Measurements from ENCODE around the gene MMRN2.

Gene MMRN2

DNA sequence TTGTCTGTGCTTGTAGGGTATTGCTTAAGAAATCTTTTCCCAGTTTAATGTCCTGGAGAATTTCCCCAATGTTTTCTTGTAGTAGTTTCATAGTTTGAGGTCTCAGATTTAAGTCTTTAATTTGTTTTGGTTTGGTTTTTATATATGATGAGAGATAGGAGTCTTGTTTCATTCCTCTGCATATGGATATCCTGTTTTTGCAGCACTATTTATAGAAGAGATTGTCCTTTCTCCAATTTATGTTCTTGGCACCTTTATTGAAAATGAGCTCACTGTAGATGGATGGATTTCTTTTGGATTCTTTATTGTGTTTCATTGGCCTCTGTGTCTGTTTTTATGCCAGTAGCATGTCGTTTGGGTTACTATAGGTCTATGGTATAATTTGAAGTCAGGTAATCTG is 31.1 kb upstream of the MMRN2 start:
- TF ChIP-seq TAF1 (IDR thresholded peaks at IDR 0.05; ENCODE audit: borderline replicate concordance, insufficient read depth, low read length) (no peak), POLR2AphosphoS5 (IDR thresholded peaks at IDR 0.05; ENCODE audit: low read depth, low read length) (no peak), SIN3A (IDR thresholded peaks at IDR 0.05; ENCODE audit: borderline replicate concordance, insufficient read depth, low read length) (no peak), FOXP2 (optimal IDR thresholded peaks at IDR 0.05; ENCODE audit: borderline replicate concordance, extremely low read depth, extremely low read length, insufficient read depth) (no peak)
- TF ChIP-seq, protein P1, sequence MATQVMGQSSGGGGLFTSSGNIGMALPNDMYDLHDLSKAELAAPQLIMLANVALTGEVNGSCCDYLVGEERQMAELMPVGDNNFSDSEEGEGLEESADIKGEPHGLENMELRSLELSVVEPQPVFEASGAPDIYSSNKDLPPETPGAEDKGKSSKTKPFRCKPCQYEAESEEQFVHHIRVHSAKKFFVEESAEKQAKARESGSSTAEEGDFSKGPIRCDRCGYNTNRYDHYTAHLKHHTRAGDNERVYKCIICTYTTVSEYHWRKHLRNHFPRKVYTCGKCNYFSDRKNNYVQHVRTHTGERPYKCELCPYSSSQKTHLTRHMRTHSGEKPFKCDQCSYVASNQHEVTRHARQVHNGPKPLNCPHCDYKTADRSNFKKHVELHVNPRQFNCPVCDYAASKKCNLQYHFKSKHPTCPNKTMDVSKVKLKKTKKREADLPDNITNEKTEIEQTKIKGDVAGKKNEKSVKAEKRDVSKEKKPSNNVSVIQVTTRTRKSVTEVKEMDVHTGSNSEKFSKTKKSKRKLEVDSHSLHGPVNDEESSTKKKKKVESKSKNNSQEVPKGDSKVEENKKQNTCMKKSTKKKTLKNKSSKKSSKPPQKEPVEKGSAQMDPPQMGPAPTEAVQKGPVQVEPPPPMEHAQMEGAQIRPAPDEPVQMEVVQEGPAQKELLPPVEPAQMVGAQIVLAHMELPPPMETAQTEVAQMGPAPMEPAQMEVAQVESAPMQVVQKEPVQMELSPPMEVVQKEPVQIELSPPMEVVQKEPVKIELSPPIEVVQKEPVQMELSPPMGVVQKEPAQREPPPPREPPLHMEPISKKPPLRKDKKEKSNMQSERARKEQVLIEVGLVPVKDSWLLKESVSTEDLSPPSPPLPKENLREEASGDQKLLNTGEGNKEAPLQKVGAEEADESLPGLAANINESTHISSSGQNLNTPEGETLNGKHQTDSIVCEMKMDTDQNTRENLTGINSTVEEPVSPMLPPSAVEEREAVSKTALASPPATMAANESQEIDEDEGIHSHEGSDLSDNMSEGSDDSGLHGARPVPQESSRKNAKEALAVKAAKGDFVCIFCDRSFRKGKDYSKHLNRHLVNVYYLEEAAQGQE (IDR thresholded peaks at IDR 0.05; ENCODE audit: insufficient read depth in 1 of 2, low read depth in 2 of 2, low read length in 2 of 2): no peak

DNA sequence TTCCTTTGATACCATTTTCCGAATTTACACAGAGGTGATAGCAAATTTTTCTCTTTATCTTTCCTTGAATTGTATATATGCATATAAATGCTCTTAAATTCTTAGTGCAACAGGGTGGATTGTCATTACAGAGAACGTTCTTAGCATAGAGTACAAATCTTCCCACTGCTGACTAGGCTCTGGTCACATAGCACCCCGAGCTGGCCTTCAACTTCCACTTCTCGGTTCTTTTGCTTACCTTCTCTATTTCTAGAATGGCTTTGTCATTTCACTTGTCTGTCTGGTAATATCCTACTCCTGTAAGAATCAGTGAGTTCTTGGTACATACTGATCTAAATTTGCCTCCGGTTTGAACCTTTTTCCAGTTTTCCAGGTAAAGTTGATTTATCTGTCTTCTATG is 24.3 kb upstream of the MMRN2 start:
- no peak for TF ChIP-seq TAF1 (IDR thresholded peaks at IDR 0.05; ENCODE audit: borderline replicate concordance, insufficient read depth, low read length)
- no peak for TF ChIP-seq FOXP2 (optimal IDR thresholded peaks at IDR 0.05; ENCODE audit: borderline replicate concordance, extremely low read depth, extremely low read length, insufficient read depth)
- no peak for TF ChIP-seq POLR2AphosphoS5 (IDR thresholded peaks at IDR 0.05; ENCODE audit: low read depth, low read length)
- TF ChIP-seq SIN3A (IDR thresholded peaks at IDR 0.05; ENCODE audit: borderline replicate concordance, insufficient read depth, low read length): no peak
- TF ChIP-seq, protein P1 (IDR thresholded peaks at IDR 0.05; ENCODE audit: insufficient read depth in 1 of 2, low read depth in 2 of 2, low read length in 2 of 2): no peak

DNA sequence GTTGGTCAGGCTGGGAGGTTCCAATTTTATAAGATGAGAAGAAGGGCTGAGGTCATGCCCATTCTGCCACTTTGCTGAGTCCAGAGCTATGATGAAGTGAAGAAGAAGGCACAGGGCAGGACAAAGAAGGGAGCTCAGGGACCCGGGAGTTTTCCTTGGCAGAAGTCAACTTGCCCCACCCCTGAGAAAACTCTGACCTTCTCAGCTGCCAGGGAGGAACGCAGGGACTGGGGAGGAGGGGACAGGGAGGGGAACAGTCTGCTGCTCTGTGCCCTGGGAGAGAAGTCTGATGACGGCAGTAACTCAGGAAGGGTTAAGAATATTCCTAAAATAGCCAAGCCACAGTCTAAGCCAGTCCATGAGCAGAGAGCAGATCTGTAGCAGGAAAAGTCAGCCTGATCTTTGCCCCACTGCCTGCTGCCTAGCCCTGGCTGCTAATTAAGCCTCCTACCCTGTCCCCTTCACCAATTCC is 22.6 kb upstream of the MMRN2 start:
- TF ChIP-seq FOXP2 (optimal IDR thresholded peaks at IDR 0.05; ENCODE audit: borderline replicate concordance, extremely low read depth, extremely low read length, insufficient read depth) (no peak), SIN3A (IDR thresholded peaks at IDR 0.05; ENCODE audit: borderline replicate concordance, insufficient read depth, low read length) (no peak), TAF1 (IDR thresholded peaks at IDR 0.05; ENCODE audit: borderline replicate concordance, insufficient read depth, low read length) (no peak), POLR2AphosphoS5 (IDR thresholded peaks at IDR 0.05; ENCODE audit: low read depth, low read length) (no peak)
- TF ChIP-seq, protein P1 (IDR thresholded peaks at IDR 0.05; ENCODE audit: insufficient read depth in 1 of 2, low read depth in 2 of 2, low read length in 2 of 2): no peak

DNA sequence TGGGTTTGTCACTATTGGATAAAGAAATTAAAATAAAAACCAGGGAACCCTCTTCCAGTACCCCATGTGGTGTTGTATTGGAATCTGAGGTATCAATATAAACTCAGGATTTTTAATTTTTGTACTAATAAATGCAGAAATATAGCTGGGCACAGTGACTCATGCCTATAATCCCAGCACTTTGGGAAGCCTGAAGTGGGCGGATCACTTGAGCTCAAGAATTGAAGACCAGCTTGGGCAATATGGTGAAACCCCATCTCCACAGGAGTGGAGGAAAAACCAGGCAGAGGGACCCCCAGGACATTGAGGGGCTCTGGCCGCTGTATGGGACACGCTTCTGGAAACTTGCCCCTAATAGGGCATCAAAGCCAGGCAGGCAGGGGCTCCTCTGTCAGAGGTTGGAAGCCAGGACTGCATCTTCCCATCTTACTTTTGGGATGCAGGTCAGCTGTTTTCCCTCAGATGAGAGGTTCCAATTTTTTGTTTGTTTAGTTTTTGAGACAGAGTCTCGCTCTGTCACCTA is 21.9 kb upstream of the MMRN2 start:
- TF ChIP-seq POLR2AphosphoS5 (IDR thresholded peaks at IDR 0.05; ENCODE audit: low read depth, low read length) (no peak), FOXP2 (optimal IDR thresholded peaks at IDR 0.05; ENCODE audit: borderline replicate concordance, extremely low read depth, extremely low read length, insufficient read depth) (no peak), TAF1 (IDR thresholded peaks at IDR 0.05; ENCODE audit: borderline replicate concordance, insufficient read depth, low read length) (no peak), SIN3A (IDR thresholded peaks at IDR 0.05; ENCODE audit: borderline replicate concordance, insufficient read depth, low read length) (no peak)
- TF ChIP-seq, protein P1 (IDR thresholded peaks at IDR 0.05; ENCODE audit: insufficient read depth in 1 of 2, low read depth in 2 of 2, low read length in 2 of 2): no peak
